HL-60 (cell line): ENCODE data around the gene CHST11.

ENCODE experiments used
- DNase-seq, 2 experiments: peaks; one replicate each; pipeline ENCODE4 v3.0.0-alpha.2; 2010 to 2020; ENCODE audit warnings: low read depth in 1 of 2, low spot score in 1 of 2
- H3K27ac ChIP-seq: fragments of 250-450 bp; sonication (Bioruptor Pico); replicated peaks from 2 replicates; pipeline ENCODE4 v1.5.1; 2020; ENCODE audit warnings: mild to moderate bottlenecking, moderate library complexity
- H3K27me3 ChIP-seq: fragments of 250-450 bp; sonication (Bioruptor Pico); 2 replicates; pipeline ENCODE4 v1.5.1; 2021; ENCODE audit warnings: mild to moderate bottlenecking, moderate library complexity; ENCODE audit not compliant: insufficient read depth, poor library complexity, severe bottlenecking
- H3K4me3 ChIP-seq: replicated peaks from 2 replicates; pipeline ENCODE4 v1.5.1; 2011; ENCODE audit warnings: mild to moderate bottlenecking, control low read depth, low read length; ENCODE audit not compliant: insufficient read depth
- CTCF ChIP-seq: IDR thresholded peaks from one replicate; pipeline ENCODE4 v1.5.1; 2011; ENCODE audit warnings: low read length, control low read depth, inconsistent platforms; ENCODE audit not compliant: insufficient read depth
- GABPA ChIP-seq: IDR thresholded peaks from 2 replicates; pipeline ENCODE4 v1.6.1; 2012; ENCODE audit warnings: low read depth
- POLR2AphosphoS5 ChIP-seq: IDR thresholded peaks from 2 replicates; pipeline ENCODE4 v1.6.1; 2012; ENCODE audit warnings: low read depth
- REST ChIP-seq: IDR thresholded peaks from 2 replicates; pipeline ENCODE4 v1.6.1; 2012; ENCODE audit warnings: low read depth; ENCODE audit not compliant: insufficient replicate concordance
- SPI1 ChIP-seq: IDR thresholded peaks from 2 replicates; pipeline ENCODE4 v1.6.1; 2012; ENCODE audit warnings: low read depth, mild to moderate bottlenecking, borderline replicate concordance

Gene CHST11

GRCh38 chr12:104648756-104649155 is 192.0 kb downstream of the CHST11 start:
- TF ChIP-seq SPI1 (no peak), POLR2AphosphoS5 (peak; percentile 38; the same call in 1 of the 2 replicates), GABPA (no peak), CTCF (no peak)
- Histone ChIP-seq H3K27me3 (no peaks in the 10 kb centered on the region), H3K27ac (peak overlapping the region; percentile 58), H3K4me3 (no peak overlapping the region)
- DNase-seq: peak in 1 of 2 experiments; percentile 53

- H3K27me3 ChIP-seq: no peaks in the 10 kb centered on the region
- no peak overlapping the region for H3K4me3 ChIP-seq
- peak overlapping the region; percentile 58 for H3K27ac ChIP-seq
- peak in 1 of 2 experiments; percentile 67 for DNase-seq
- TF ChIP-seq GABPA (no peak), SPI1 (no peak), POLR2AphosphoS5 (no peak), REST (no peak), CTCF (no peak)
Observed at GRCh38 chr12:104649217-104649824, 192.6 kb downstream of the CHST11 start.

GRCh38 chr12:104649921-104650320 is 193.2 kb downstream of the CHST11 start:
- peak in 1 of 2 experiments; percentile 29 for DNase-seq
- no peak overlapping the region for H3K4me3 ChIP-seq
- TF ChIP-seq CTCF (no peak), SPI1 (no peak), POLR2AphosphoS5 (no peak), REST (no peak), GABPA (no peak)
- peak overlapping the region; percentile 58 for H3K27ac ChIP-seq
- no peaks in the 10 kb centered on the region for H3K27me3 ChIP-seq

GRCh38 chr12:104650541-104650940 is 193.8 kb downstream of the CHST11 start:
- Histone ChIP-seq H3K27me3 (no peaks in the 10 kb centered on the region), H3K27ac (peak overlapping the region; percentile 16; the same call in 1 of the 2 replicates), H3K4me3 (no peak overlapping the region)
- no peak for DNase-seq
- TF ChIP-seq CTCF (no peak), SPI1 (no peak), REST (no peak), GABPA (no peak), POLR2AphosphoS5 (no peak)
